ENCODE results near the gene IRF7.
"Not testable (repeated sequence)": the region's sequence is repeated elsewhere in the genome, so short reads cannot be mapped to it uniquely, and the experiment has no call there.

Gene IRF7

DNA sequence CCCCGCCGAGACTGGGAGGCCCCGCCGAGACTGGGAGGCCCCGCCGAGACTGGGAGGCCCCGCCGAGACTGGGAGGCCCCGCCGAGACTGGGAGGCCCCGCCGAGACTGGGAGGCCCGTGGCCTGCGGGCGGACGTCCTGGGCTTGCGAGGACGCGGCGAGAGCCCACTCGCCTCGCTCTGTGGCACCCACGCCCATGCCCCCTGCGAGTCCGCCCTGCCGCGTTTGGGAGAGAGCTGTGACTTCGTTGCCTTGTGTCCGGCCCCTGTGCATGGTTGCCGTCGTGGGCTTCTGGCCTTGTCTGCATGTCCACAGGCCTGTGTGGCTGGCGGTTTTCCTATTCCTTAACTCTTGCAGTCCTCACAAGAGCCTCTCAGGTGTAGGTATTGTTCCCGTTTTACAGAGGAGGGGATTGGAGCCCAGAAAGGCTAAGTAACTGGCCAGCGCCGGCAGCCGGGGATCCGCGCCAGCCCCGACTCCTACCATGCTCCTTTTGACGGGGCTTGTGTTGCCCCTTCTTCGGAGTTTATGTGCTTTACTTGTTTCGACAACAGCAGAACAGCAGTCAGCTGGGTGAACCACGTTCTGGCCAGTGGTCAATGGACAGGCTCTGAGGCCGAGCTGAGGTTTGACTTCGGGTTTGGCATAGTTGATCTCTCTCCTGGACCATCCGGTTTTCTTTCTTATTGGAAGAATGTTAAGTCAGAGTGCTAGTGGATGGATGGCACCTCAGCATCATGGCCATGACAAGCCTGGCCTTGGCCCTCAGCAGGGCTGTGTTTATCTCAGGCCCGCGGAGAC lies 38.7 kb downstream of the IRF7 start:
- no peak for TF ChIP-seq CTCF (IDR thresholded peaks at IDR 0.05; ENCODE audit: low read depth, low read length)
- peak overlapping the region; percentile 96 for H3K4me3 ChIP-seq (ENCODE audit: low read depth, low read length)

DNA sequence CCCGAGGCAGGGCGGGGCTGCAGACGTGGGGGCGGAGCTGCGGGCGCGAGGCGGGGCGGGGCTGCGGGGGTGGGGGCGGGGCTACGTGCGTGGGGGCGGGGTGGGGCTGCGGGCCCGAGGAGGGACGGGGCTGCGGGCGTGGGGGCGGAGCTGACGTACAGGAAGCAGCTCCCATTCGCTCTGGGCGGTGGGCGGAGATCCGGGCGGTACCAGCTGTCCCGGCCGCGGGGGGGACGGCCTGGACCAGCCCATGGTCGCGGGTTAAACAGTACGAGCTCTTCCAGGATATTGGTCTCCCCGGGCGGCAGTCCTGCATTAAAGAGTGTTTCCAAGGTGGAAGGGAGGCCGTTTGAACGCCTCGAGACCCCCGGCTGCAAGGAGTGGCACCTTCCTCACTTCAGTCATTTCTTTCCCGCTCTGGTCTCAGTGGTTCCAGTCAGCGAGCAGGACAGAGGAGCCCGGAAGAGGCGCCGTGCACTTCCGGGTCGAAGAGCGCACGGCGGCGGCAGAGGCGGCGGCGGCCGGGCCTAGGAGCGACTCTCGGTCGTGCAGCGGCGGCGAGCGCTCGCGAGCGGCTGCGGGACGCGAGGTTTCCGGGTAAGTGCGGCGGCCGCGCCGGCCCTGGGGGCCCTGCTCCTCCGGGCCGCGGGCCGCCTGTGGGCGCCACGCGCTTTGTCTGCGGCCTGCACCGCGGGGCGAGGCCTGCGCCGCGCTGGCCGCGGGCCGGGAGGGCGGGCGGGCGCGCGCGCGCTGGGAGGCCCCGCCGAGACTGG lies 39.6 kb downstream of the IRF7 start, which contains the start of gene PHRF1:
PHRF1 (plus strand) TSS at position 475 of the 773 bp plus-strand sequence. CDS start 5,043 bp downstream, outside the sequence.
- H3K4me3 ChIP-seq (ENCODE audit: low read depth, low read length) = peak within 1 kb of the TSS; percentile 96
- TF ChIP-seq CTCF (IDR thresholded peaks at IDR 0.05; ENCODE audit: low read depth, low read length) = no peak

- peak overlapping the region; percentile 70 for H3K4me3 ChIP-seq (ENCODE audit: low read depth, low read length)
- no peak for TF ChIP-seq CTCF (IDR thresholded peaks at IDR 0.05; ENCODE audit: low read depth, low read length)
These were observed 40.3 kb downstream of the IRF7 start for GRCh38 chr11:575313-575995.

DNA sequence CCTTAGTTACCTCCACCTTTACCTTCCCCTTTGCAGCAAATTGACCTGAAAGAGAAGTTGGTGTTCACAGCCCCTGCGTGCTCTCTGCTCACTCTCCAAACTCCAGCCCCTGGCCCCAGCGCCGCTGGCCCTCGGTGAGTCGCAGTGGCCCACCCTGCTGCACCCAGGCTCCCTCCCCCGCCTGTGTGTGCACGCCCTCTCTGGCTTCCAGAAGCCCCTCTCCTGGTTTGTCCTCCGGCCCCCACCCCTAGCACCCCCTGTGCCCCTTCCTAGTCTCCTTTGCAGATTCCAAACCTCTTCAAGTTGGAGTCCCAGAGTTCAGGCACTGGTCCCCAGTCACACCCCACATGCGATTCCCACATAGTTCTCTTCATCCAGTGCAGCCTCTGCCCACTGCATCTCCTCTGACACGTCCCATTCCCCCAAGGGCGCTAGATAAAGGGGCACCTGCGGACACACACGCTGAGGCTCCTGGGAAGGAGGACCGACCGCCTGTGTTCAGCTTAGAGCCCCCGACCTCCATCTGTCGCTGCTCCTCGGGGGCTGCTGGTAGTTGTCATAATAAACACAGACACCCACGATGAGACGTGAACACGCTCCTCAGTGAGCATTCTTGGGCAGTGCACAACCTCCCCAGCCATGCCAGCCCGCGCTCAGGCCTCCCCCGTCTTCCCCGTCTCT lies 41.0 kb downstream of the IRF7 start:
- TF ChIP-seq CTCF (IDR thresholded peaks at IDR 0.05; ENCODE audit: low read depth, low read length) = no peak
- H3K4me3 ChIP-seq (ENCODE audit: low read depth, low read length) = peak overlapping the region; percentile 70

- not testable (repeated sequence) for H3K4me3 ChIP-seq (ENCODE audit: low read depth, low read length)
These were observed 41.6 kb downstream of the IRF7 start for GRCh38 chr11:574031-574570.

DNA sequence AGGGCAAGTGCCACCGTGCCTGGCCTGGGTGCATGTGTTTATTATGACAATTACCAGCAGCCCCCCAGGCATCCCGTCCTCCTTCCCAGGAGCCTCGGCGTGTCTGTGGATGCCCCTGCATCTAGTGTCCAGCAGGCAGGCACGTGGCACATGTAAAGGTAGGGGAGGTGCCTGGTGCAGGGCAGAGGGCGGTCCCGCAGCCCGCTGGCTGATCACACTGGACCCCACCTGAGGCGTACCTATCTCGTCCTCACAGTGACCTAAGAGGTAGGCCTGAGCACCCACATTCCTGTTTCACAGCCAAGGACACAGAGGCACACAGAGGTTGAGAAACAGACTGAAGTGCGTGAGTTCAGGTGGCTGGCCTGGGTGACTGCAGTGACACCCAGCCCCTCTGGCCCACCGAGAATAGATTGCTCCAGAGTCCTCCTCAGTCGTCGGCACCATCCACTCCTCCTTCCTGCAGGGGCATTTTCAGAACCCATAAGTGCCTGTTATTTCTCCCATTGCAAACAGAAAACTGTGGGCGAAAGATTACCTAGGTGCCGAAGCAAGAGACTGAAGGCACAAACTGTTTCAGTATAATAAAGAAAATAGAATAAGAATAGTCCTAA lies 42.5 kb downstream of the IRF7 start:
- no peak overlapping the region for H3K4me3 ChIP-seq (ENCODE audit: low read depth, low read length)
- no peak for TF ChIP-seq CTCF (IDR thresholded peaks at IDR 0.05; ENCODE audit: low read depth, low read length)

- no peak for TF ChIP-seq CTCF (IDR thresholded peaks at IDR 0.05; ENCODE audit: low read depth, low read length)
- no peak overlapping the region for H3K4me3 ChIP-seq (ENCODE audit: low read depth, low read length)
These were observed 44.0 kb downstream of the IRF7 start for GRCh38 chr11:571802-572185.
